Activated naive CD4-positive, alpha-beta T cell treated with anti-CD3 and anti-CD28 coated beads, Interleukin-2, amount 50 U/mL, for 72 hours (primary cell): ENCODE results near the gene PRPF18. TPM values are rescaled to one million over a fixed set of nuclear protein-coding genes. Genes with fewer than 3 reads are reported as not detected.

Experiments used
- ATAC-seq, 2 donors: fragments of 150-1000 bp; cut with Tn5 transposase; 2 replicates each; pipeline ENCODE4 v1.10.0; 2021; ENCODE audit warnings: mild to moderate bottlenecking in 2 of 2, moderate library complexity in 2 of 2
- DNase-seq, 2 donors: peaks; one replicate each; pipeline ENCODE4 v3.0.0; 2021 to 2022; ENCODE audit warnings: low spot score in 2 of 2
- H3K27ac Mint-ChIP-seq, 2 donors: one replicate each; pipeline ENCODE4 v1.8.0; 2022; ENCODE audit warnings: mild to moderate bottlenecking in 2 of 2, mixed read lengths in 2 of 2
- H3K36me3 Mint-ChIP-seq, 2 donors: one replicate each; pipeline ENCODE4 v1.8.0; 2022; ENCODE audit warnings: mixed read lengths in 2 of 2
- H3K9me3 Mint-ChIP-seq, 2 donors: one replicate each; pipeline ENCODE4 v1.8.0; 2022; ENCODE audit warnings: mixed read lengths in 2 of 2
- total RNA-seq, 2 donors: library from RNA; stranded (reverse); gene quantifications; one replicate each; pipeline ENCODE4 v1.2.3, GENCODE V29; 2022

Gene PRPF18
- total RNA-seq, 2 donors from 2014 or later: 19.9 to 31.2 TPM

- Mint-ChIP-seq H3K9me3 (no peaks in the 10 kb centered on the region), H3K27ac (no peak overlapping the region), H3K36me3 (peaks cover 7% of the 10 kb centered on the region in 2 donors)
- DNase-seq (no peak), ATAC-seq (no peak)
These were observed 4.1 kb downstream of the PRPF18 start for GRCh38 chr10:13590886-13591285.

- ATAC-seq (no peak), DNase-seq (no peak)
- Mint-ChIP-seq H3K27ac (no peak overlapping the region), H3K36me3 (no peaks in the 10 kb centered on the region), H3K9me3 (no peaks in the 10 kb centered on the region)
These were observed 5.5 kb downstream of the PRPF18 start for GRCh38 chr10:13592306-13592705.

DNA sequence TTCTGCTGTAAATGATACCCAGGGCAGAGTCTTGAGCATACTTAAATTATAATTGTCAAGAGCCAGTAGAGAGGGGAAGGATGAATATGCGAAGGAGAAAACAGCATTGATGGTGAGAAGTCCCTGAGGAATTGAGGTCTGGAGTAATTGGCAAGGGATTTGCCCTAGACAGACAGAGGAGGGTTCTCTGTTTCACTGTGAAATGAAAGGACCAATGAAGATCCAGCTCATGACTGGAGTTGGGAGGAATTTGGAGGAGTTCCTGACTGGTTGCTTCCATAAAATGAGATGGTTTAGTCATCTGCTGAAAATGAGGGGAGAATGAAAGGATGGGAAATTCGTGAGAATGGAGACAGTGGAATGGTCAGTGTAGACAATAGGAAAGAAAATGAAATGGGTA is 6.8 kb downstream of the PRPF18 start:
- H3K9me3 Mint-ChIP-seq: no peaks in the 10 kb centered on the region
- H3K36me3 Mint-ChIP-seq: no peaks in the 10 kb centered on the region
- no peak for ATAC-seq
- peak overlapping the region in 1 of 2 donors; percentile 20 for H3K27ac Mint-ChIP-seq
- no peak for DNase-seq

DNA sequence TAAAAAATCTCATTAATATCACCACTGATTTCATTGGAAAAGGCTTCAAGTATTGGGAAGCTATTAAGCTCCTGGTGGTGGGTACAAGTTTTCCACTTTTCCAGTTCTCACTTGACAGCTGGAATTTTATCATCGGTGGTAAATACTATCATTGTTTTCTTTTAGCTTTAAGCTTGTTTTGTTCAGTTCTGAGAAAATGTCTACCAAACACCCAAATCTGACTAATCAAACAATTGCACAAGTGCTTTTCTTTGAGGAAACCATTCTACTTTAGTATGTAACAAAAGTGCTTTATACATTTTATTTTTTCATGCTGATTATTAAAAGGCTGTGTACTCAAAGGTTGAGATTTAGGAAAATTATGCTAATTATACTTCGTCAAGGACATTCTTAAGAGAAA is 7.9 kb downstream of the PRPF18 start:
- H3K27ac Mint-ChIP-seq: no peak overlapping the region
- DNase-seq (no peak), ATAC-seq (no peak)
- H3K9me3 Mint-ChIP-seq: no peaks in the 10 kb centered on the region
- H3K36me3 Mint-ChIP-seq: no peaks in the 10 kb centered on the region

- H3K9me3 Mint-ChIP-seq: no peaks in the 10 kb centered on the region
- ATAC-seq (no peak), DNase-seq (no peak)
- H3K27ac Mint-ChIP-seq: no peak overlapping the region
- peaks cover 0 to 4% of the 10 kb centered on the region in 2 donors for H3K36me3 Mint-ChIP-seq
These were observed 11.1 kb downstream of the PRPF18 start for GRCh38 chr10:13597909-13598308.

GRCh38 chr10:13604357-13605040 is 17.7 kb downstream of the PRPF18 start:
- DNase-seq (no peak), ATAC-seq (no peak)
- no peak overlapping the region for H3K27ac Mint-ChIP-seq
- H3K9me3 Mint-ChIP-seq: no peaks in the 10 kb centered on the region
- peaks cover 0 to 10% of the 10 kb centered on the region in 2 donors for H3K36me3 Mint-ChIP-seq

- H3K9me3 Mint-ChIP-seq: no peaks in the 10 kb centered on the region
- H3K27ac Mint-ChIP-seq: no peak overlapping the region
- H3K36me3 Mint-ChIP-seq: peaks cover 0 to 22% of the 10 kb centered on the region in 2 donors
- no peak for DNase-seq
- ATAC-seq: no peak
These were observed 21.6 kb downstream of the PRPF18 start for GRCh38 chr10:13608246-13608853.

- Mint-ChIP-seq H3K36me3 (peaks cover 7 to 30% of the 10 kb centered on the region in 2 donors), H3K27ac (no peak overlapping the region), H3K9me3 (no peaks in the 10 kb centered on the region)
- no peak for ATAC-seq
- DNase-seq: no peak
These were observed 26.0 kb downstream of the PRPF18 start for GRCh38 chr10:13612654-13613373.

GRCh38 chr10:13613519-13613918 is 26.8 kb downstream of the PRPF18 start:
- H3K36me3 Mint-ChIP-seq: peaks cover 8 to 31% of the 10 kb centered on the region in 2 donors
- no peaks in the 10 kb centered on the region for H3K9me3 Mint-ChIP-seq
- H3K27ac Mint-ChIP-seq: no peak overlapping the region
- DNase-seq: no peak
- no peak for ATAC-seq

GRCh38 chr10:13614530-13615332 is 28.0 kb downstream of the PRPF18 start:
- Mint-ChIP-seq H3K27ac (peak overlapping the region in 1 of 2 donors; percentile 52), H3K9me3 (no peaks in the 10 kb centered on the region), H3K36me3 (peaks cover 8 to 25% of the 10 kb centered on the region in 2 donors)
- DNase-seq (no peak), ATAC-seq (no peak)

DNA sequence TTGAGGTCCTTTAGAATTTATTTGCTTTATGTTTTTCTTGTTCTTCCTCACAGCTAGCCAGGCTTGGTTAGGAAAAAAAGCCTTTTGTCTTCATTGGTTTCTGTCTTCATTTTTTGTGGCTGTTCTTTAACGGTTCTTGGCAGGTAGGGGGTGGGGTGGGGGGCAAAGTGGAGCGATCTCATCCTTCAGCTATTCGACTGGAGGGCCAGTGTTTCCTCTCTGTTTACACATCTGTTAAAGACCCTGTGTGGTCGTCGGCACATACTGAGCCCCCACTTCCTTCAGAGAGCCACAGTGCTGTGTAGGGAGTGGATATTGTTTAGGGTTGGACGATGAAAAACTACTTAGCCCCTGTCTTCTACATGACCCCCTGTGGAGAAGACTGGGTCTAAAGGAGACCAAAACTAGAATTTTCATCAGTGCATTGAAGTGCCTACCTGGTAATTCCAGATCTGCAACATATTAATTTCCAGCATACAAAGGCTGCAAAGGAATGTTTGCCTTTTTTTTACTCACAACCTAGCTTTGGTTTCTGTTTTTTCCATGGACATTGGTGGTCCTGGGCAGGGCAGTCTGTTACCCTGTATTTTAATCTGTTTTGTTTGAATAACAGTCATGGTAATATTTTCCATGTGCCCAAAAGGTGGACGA is 29.0 kb downstream of the PRPF18 start:
- Mint-ChIP-seq H3K9me3 (no peaks in the 10 kb centered on the region), H3K27ac (peak overlapping the region in 1 of 2 donors; percentile 85), H3K36me3 (peaks cover 8 to 16% of the 10 kb centered on the region in 2 donors)
- DNase-seq: no peak
- no peak for ATAC-seq

GRCh38 chr10:13617116-13617515 is 30.4 kb downstream of the PRPF18 start:
- H3K27ac Mint-ChIP-seq: no peak overlapping the region
- ATAC-seq (no peak), DNase-seq (no peak)
- peaks cover 8 to 12% of the 10 kb centered on the region in 2 donors for H3K36me3 Mint-ChIP-seq
- H3K9me3 Mint-ChIP-seq: no peaks in the 10 kb centered on the region

DNA sequence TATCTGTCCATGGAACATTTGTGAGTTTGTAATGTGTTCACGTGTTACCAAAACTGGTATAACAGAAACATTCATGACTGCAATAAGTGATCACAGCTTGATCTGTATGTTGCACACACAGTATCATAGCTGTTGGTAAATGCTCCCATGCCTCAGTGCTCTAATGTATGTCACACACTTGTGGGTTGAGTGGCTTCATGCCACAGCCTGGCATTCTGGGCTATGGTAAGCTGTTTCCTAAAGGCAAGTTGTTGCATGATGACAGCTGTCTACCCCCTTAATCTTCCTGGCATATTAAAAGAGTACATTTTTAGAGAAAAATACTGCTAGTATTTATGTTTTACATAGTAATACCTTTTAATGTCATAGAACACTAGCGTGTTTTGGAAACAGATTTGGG is 35.2 kb downstream of the PRPF18 start:
- H3K9me3 Mint-ChIP-seq: no peaks in the 10 kb centered on the region
- ATAC-seq: no peak

GRCh38 chr10:13624630-13625029 is 37.9 kb downstream of the PRPF18 start:
- DNase-seq (no peak), ATAC-seq (no peak)
- no peak overlapping the region for H3K27ac Mint-ChIP-seq
- H3K9me3 Mint-ChIP-seq: no peaks in the 10 kb centered on the region
- H3K36me3 Mint-ChIP-seq: peaks cover 0 to 7% of the 10 kb centered on the region in 2 donors

More for the DNA sequence above, 35.2 kb downstream of the PRPF18 start:
- Mint-ChIP-seq H3K27ac (no peak overlapping the region), H3K36me3 (peaks cover 8 to 14% of the 10 kb centered on the region in 2 donors)
- no peak for DNase-seq

- peak; percentile 34 to 83 for ATAC-seq
- no peak for DNase-seq
- Mint-ChIP-seq H3K27ac (no peak overlapping the region), H3K9me3 (no peaks in the 10 kb centered on the region), H3K36me3 (peaks cover 0 to 18% of the 10 kb centered on the region in 2 donors)
These were observed 40.9 kb downstream of the PRPF18 start for GRCh38 chr10:13627459-13628310.
